HepG2 (cell line): Measurements from ENCODE around the gene RSPH9. TPM values are rescaled to one million over a fixed set of nuclear protein-coding genes. Genes with fewer than 3 reads are reported as not detected.
A peak's percentile ranks its signal among the peaks of the same experiment; 100 is the strongest.

ENCODE experiments used
- ATAC-seq: fragments of 200-7000 bp; cut with Tn5 transposase; 3 replicates; pipeline ENCODE4 v1.9.1; 2020; ENCODE audit warnings: mild to moderate bottlenecking, moderate library complexity
- BruUV-seq: library from RNA; stranded (reverse); fragments of 400-500 nt; replicated peaks from 2 replicates; lab custom pipeline; 2021; lab: Mats Ljungman, UMichigan
- CTCF ChIA-PET: fragments of 300-600 bp; formaldehyde crosslinking; extraction: SDS; loops from one replicate; lab custom pipeline; 2021; ENCODE audit warnings: low total read pairs, inconsistent platforms, low intra/inter-chr PET ratio; lab: Yijun Ruan, JAX
- POLR2A ChIA-PET: fragments of 350-600 bp; sonication (Branson Sonifier 250); formaldehyde crosslinking; loops from one replicate; lab custom pipeline; 2020; ENCODE audit warnings: antibody characterized with exemption, inconsistent platforms; lab: Yijun Ruan, JAX
- DNase-seq: peaks from one replicate; pipeline ENCODE4 v3.0.0-alpha.2; 2015; ENCODE audit warnings: low spot score
- FAIRE-seq: peaks from 3 replicates; lab custom pipeline; 2011; peaks lifted over from hg19 to GRCh38; lab: Jason Lieb, UNC
- H2AFZ ChIP-seq: one replicate; pipeline ENCODE4 v1.6.1; 2011; ENCODE audit warnings: low read length, inconsistent platforms
- H3K27ac ChIP-seq: fragments of 300-600 bp; 3 replicates; pipeline ENCODE4 v1.8.0; 2011; ENCODE audit warnings: mixed run types, mild to moderate bottlenecking, mixed read lengths, low read length, inconsistent platforms; ENCODE audit not compliant: insufficient read depth; ENCODE audit errors: extremely low read length
- H3K27me3 ChIP-seq, 2 experiments: fragments of 200-600 bp in 1 of 2; 2 replicates in 1 of 2; 3 replicates in 1 of 2; pipeline versions ENCODE4 v1.6.0 to v1.8.0; 2011; ENCODE audit warnings: low read length in 2 of 2, mild to moderate bottlenecking in 2 of 2, moderate library complexity in 2 of 2, inconsistent platforms in 1 of 2; ENCODE audit not compliant: insufficient read depth in 2 of 2, control insufficient read depth in 1 of 2
- H3K36me3 ChIP-seq, 2 experiments: fragments of 200-600 bp in 1 of 2; replicated peaks in 1 of 2; 2 replicates in 1 of 2; 3 replicates in 1 of 2; pipeline versions ENCODE4 v1.5.1 to v1.8.0; 2011; ENCODE audit warnings: low read length in 2 of 2, inconsistent platforms in 1 of 2; ENCODE audit not compliant: insufficient read depth in 2 of 2, control insufficient read depth in 1 of 2
- H3K4me1 ChIP-seq: 2 replicates; pipeline ENCODE4 v1.5.1; 2012; ENCODE audit warnings: low read length, inconsistent platforms; ENCODE audit not compliant: insufficient read depth
- H3K4me2 ChIP-seq: 2 replicates; pipeline ENCODE4 v1.6.0; 2011; ENCODE audit warnings: low read depth, low read length, inconsistent platforms
- H3K4me3 ChIP-seq, 3 experiments: fragments of 200-600 bp in 1 of 3; sonication (generic), shearing (Covaris generic) in 1 of 3; replicated peaks in 1 of 3; 2 replicates each; pipeline ENCODE4 v1.5.1; 2011 to 2016; ENCODE audit warnings: low read length in 3 of 3, inconsistent platforms in 2 of 3, low read depth in 2 of 3, mild to moderate bottlenecking in 2 of 3, control low read depth in 1 of 3, mixed read lengths in 1 of 3; ENCODE audit not compliant: insufficient read depth in 1 of 3
- H3K79me2 ChIP-seq: one replicate; pipeline ENCODE4 v1.6.1; 2011; ENCODE audit warnings: low read length, inconsistent platforms; ENCODE audit not compliant: insufficient read depth
- H3K9ac ChIP-seq: 2 replicates; pipeline ENCODE4 v1.6.0; 2011; ENCODE audit warnings: mild to moderate bottlenecking, low read depth, low read length, inconsistent platforms; ENCODE audit not compliant: insufficient read depth
- H3K9me3 ChIP-seq: 2 replicates; pipeline ENCODE4 v1.5.1; 2012; ENCODE audit warnings: mild to moderate bottlenecking, low read length
- H4K20me1 ChIP-seq: 2 replicates; pipeline ENCODE4 v1.6.0; 2011; ENCODE audit warnings: inconsistent platforms, mild to moderate bottlenecking, low read length, moderate library complexity; ENCODE audit not compliant: insufficient read depth
- CHD2 ChIP-seq: IDR thresholded peaks from 2 replicates; pipeline ENCODE4 v1.6.1; 2011; ENCODE audit warnings: low read depth, low read length, improper control_type of control experiment
- LBX2 ChIP-seq: sonication (generic); formaldehyde crosslinking; IDR thresholded peaks from 2 replicates; pipeline ENCODE4 v1.5.0; 2020; ENCODE audit warnings: missing genetic modification reagents, mild to moderate bottlenecking, borderline replicate concordance
- NCOA2 ChIP-seq: sonication (generic); formaldehyde crosslinking; IDR thresholded peaks from 2 replicates; pipeline ENCODE4 v1.8.0; 2022; ENCODE audit warnings: inconsistent platforms
- NFYB ChIP-seq: sonication (generic); formaldehyde crosslinking; IDR thresholded peaks from 2 replicates; pipeline ENCODE4 v1.4.0; 2020; ENCODE audit warnings: missing genetic modification reagents
- POLR2A ChIP-seq, 2 experiments: IDR thresholded peaks; 2 replicates each; pipeline ENCODE4 v1.6.1; 2011; ENCODE audit warnings: low read depth in 2 of 2, low read length in 2 of 2, mild to moderate bottlenecking in 1 of 2, moderate library complexity in 1 of 2; ENCODE audit not compliant: insufficient read depth in 1 of 2
- ZNF143 ChIP-seq: sonication (generic); formaldehyde crosslinking; IDR thresholded peaks from 2 replicates; pipeline ENCODE4 v1.4.0; 2020; ENCODE audit warnings: missing genetic modification reagents
- ZNF280D ChIP-seq: sonication (generic); formaldehyde crosslinking; IDR thresholded peaks from 2 replicates; pipeline ENCODE4 v1.5.1; 2020; ENCODE audit warnings: mild to moderate bottlenecking, missing genetic modification reagents
- ZNF605 ChIP-seq: sonication (generic); formaldehyde crosslinking; IDR thresholded peaks from 2 replicates; pipeline ENCODE4 v1.8.0; 2022; ENCODE audit warnings: mild to moderate bottlenecking, missing genetic modification reagents
- WGBS: methylation state at CpG from one replicate; pipeline ENCODE4 v1.1.6; 2017; ENCODE audit warnings: low lambda C conversion rate; 5-methylcytosine and 5-hydroxymethylcytosine counted together
- in situ Hi-C: cut with HindIII; loops from 2 replicates; pipeline ENCODE4 v1.10.0; 2017; ENCODE audit warnings: low pct_unique_long_range_greater_than_20kb; ENCODE audit not compliant: extremely low pct_ligation_motif_present
- intact Hi-C: fragments of 100-400 bp; cut with micrococcal nuclease; formaldehyde crosslinking; loops from one replicate; pipeline ENCODE4 v1.10.0; 2022; ENCODE audit not compliant: unreplicated experiment
- polyA plus RNA-seq, 8 experiments: library from polyadenylated mRNA; depleted of rRNA in 3 of 8; stranded (reverse) in 7 of 8; unstranded in 1 of 8; fragments of >200 nt; fragmentation: Illumina TruSeq in 4 of 8; extraction: Trizol in 4 of 8; gene quantifications; 2 replicates each; pipeline versions ENCODE4 v1.2.1 to v1.2.3, GENCODE V29; 2011 to 2016; ENCODE audit warnings: low read depth in 4 of 8, missing spikeins in 1 of 8, mixed read lengths in 1 of 8; ENCODE audit not compliant: insufficient read depth in 1 of 8
- total RNA-seq, 5 experiments: library from RNA; depleted of rRNA; stranded (reverse); fragments of >200 nt; fragmentation: Illumina TruSeq; extraction: Trizol; gene quantifications; 2 replicates each; pipeline ENCODE4 v1.2.3, GENCODE V29; 2016; ENCODE audit warnings: low read depth in 1 of 5

RSPH9 gene
- total and polyA plus RNA-seq, 2 of the 13 experiments (the other 11 are each of a cell fraction or from before 2014, with no cell fraction given): 0.04 TPM; not detected in 1

- in situ Hi-C loops: loop anchor here (5.0 kb wide), 1 partner anchor 412 kb away; no protein-coding TSS in a partner anchor
- DNase-seq (no peak), ATAC-seq (no peak), FAIRE-seq (no peak)
- Histone ChIP-seq H3K9me3 (0 out of 2 replicates have a peak, but pooled peaks cover 4% of the 10 kb centered on the region), H4K20me1 (no peaks in the 10 kb centered on the region), H3K4me2 (no peak overlapping the region), H3K4me3 (no peak overlapping the region), H2AFZ (no peak overlapping the region), H3K9ac (no peak overlapping the region), H3K27me3 (peaks cover 2 to 27% of the 10 kb centered on the region in 2 experiments; a peak in 4 of 5 replicates), H3K27ac (no peak overlapping the region), H3K36me3 (no peaks in the 10 kb centered on the region), H3K4me1 (peaks cover 42% of the 10 kb centered on the region), H3K79me2 (no peaks in the 10 kb centered on the region)
- ChIA-PET POLR2A (interaction anchor here (1.0 to 1.6 kb wide), 2 partner anchors 21 to 36 kb away, joined by 4 to 5 read pairs; no protein-coding TSS in a partner anchor), CTCF (no interaction called here)
- TF ChIP-seq NCOA2 (CRISPR knock-in tag): no peak
- peak in 1 of 2 experiments; percentile 25; a peak in 1 of 4 replicates for TF ChIP-seq POLR2A (IDR thresholded peaks at IDR 0.05; ENCODE audit: insufficient read depth in 1 of 2, low read depth in 2 of 2, low read length in 2 of 2)
- 0 out of 2 replicates have a peak, but pooled peaks have one; percentile 20 for TF ChIP-seq CHD2
- no peak for TF ChIP-seq ZNF143 (CRISPR knock-in tag)
- no peak for TF ChIP-seq NFYB (CRISPR knock-in tag)
- intact Hi-C loops: loop anchor here (5.0 to 10.0 kb wide), 3 partner anchors 61 to 187 kb away; no protein-coding TSS in a partner anchor
- WGBS: 20% methylated on average over 1 of the region's 1 CpG
- BruUV-seq: no TSS peak
These were observed 20.5 kb downstream of the RSPH9 start for GRCh38 chr6:43665376-43665775.

GRCh38 chr6:43666196-43666920 is 21.5 kb downstream of the RSPH9 start:
- ChIA-PET CTCF (interaction anchor here (0.8 to 2.3 kb wide), 6 partner anchors 33 to 413 kb away, joined by 3 to 16 read pairs (median 4); no protein-coding TSS in a partner anchor), POLR2A (interaction anchor here (2.4 kb wide), 1 partner anchor 31 kb away, joined by 9 read pairs; the partner anchor contains the start of gene MAD2L1BP)
- Histone ChIP-seq H3K9ac (no peak overlapping the region), H3K79me2 (no peaks in the 10 kb centered on the region), H2AFZ (no peak overlapping the region), H3K27ac (no peak overlapping the region), H3K4me3 (no peak overlapping the region), H4K20me1 (no peaks in the 10 kb centered on the region), H3K4me1 (peaks cover 52% of the 10 kb centered on the region), H3K9me3 (no peaks in the 10 kb centered on the region), H3K27me3 (peaks cover 2 to 27% of the 10 kb centered on the region in 2 experiments; a peak in 4 of 5 replicates), H3K4me2 (no peak overlapping the region), H3K36me3 (peaks cover 4 to 8% of the 10 kb centered on the region in 2 experiments; a peak in 3 of 5 replicates)
- BruUV-seq: no TSS peak
- 17% methylated on average over 7 of the region's 13 CpGs for WGBS
- DNase-seq (no peak), ATAC-seq (no peak), FAIRE-seq (no peak)
- intact Hi-C loops: loop anchor here (2.0 to 10.0 kb wide), 5 partner anchors 58 to 284 kb away; no protein-coding TSS in a partner anchor
- in situ Hi-C loops: loop anchor here (5.0 kb wide), 1 partner anchor 411 kb away; no protein-coding TSS in a partner anchor
- peak; percentile 59; the same call in 1 of the 2 replicates for TF ChIP-seq ZNF605 (CRISPR knock-in tag)
- TF ChIP-seq ZNF280D (CRISPR knock-in tag): 0 out of 2 replicates have a peak, but pooled peaks have one; percentile 5
- TF ChIP-seq LBX2: no peak
